ENCODE measurements around the gene HEPACAM2.

Gene HEPACAM2

GRCh38 chr7:93202594-93203250, 23.5 kb downstream of the HEPACAM2 start:
- peak; percentile 56 to 57 for DNase-seq

- no peak for DNase-seq
Observed at GRCh38 chr7:93198472-93198871, 27.8 kb downstream of the HEPACAM2 start.

- DNase-seq, result peak; percentile 31 to 37
Observed at GRCh38 chr7:93196336-93196735, 29.9 kb downstream of the HEPACAM2 start.

GRCh38 chr7:93194386-93194785, 31.9 kb downstream of the HEPACAM2 start:
- DNase-seq, result peak; percentile 35 to 40

- DNase-seq, result peak in 1 of 2 donors; percentile 36
Observed at GRCh38 chr7:93188870-93189634, 37.2 kb downstream of the HEPACAM2 start.

- DNase-seq, result peak in 1 of 2 donors; percentile 34
Observed at GRCh38 chr7:93185303-93186027, 40.8 kb downstream of the HEPACAM2 start.

- DNase-seq, result no peak
Observed at GRCh38 chr7:93179173-93179572, 47.1 kb downstream of the HEPACAM2 start.

- DNase-seq, result peak; percentile 34 to 66
Observed at GRCh38 chr7:93178213-93178612, 48.1 kb downstream of the HEPACAM2 start.

- DNase-seq, result peak; percentile 43 to 48
Observed at GRCh38 chr7:93176992-93177580, 49.2 kb downstream of the HEPACAM2 start.

GRCh38 chr7:93175219-93175618, 51.0 kb downstream of the HEPACAM2 start:
- DNase-seq, result no peak

- no peak for DNase-seq
Observed at GRCh38 chr7:93172683-93173082, 53.6 kb downstream of the HEPACAM2 start.

- no peak for DNase-seq
Observed at GRCh38 chr7:93171606-93172226, 54.6 kb downstream of the HEPACAM2 start.

GRCh38 chr7:93165447-93165846, 60.8 kb downstream of the HEPACAM2 start:
- peak in 1 of 2 donors; percentile 25 for DNase-seq

- DNase-seq, result no peak
Observed at GRCh38 chr7:93164766-93165165, 61.5 kb downstream of the HEPACAM2 start.

- no peak for DNase-seq
Observed at GRCh38 chr7:93161181-93161762, 65.0 kb downstream of the HEPACAM2 start.

GRCh38 chr7:93160410-93160809, 65.9 kb downstream of the HEPACAM2 start:
- no peak for DNase-seq

GRCh38 chr7:93159490-93159889, 66.8 kb downstream of the HEPACAM2 start:
- DNase-seq, result no peak

- DNase-seq, result no peak
Observed at GRCh38 chr7:93156884-93157283, 69.4 kb downstream of the HEPACAM2 start.

GRCh38 chr7:93150200-93150835, 76.0 kb downstream of the HEPACAM2 start:
- peak; percentile 33 to 41 for DNase-seq

- DNase-seq, result no peak
Observed at GRCh38 chr7:93148727-93149126, 77.5 kb downstream of the HEPACAM2 start.

- DNase-seq, result peak; percentile 70 to 71
Observed at GRCh38 chr7:93148144-93148543, 78.1 kb downstream of the HEPACAM2 start, which contains the start of gene SAMD9L. Gene SAMD9L, minus strand, starts transcription at chr7:93148385. Its CDS starts 12,414 bp downstream, at chr7:93135971.

- peak; percentile 58 to 62 for DNase-seq
Observed at GRCh38 chr7:93147363-93147762, 78.9 kb downstream of the HEPACAM2 start.

Data from inflammatory macrophage treated with lipopolysaccharide for 1 hour (primary cell).